Spleen (tissue), 11 donors: ENCODE measurements around the gene MVB12A. TPM values are rescaled to one million over a fixed set of nuclear protein-coding genes. Genes with fewer than 3 reads are reported as not detected.

Experiments used
- DNase-seq: peaks from one replicate; pipeline ENCODE4 v3.0.0-alpha.2; 2020
- H3K27ac ChIP-seq, 8 donors: fragments of 200-600 bp; sonication (generic) in 7 of 8; 1 replicate in 4 of 8; 2 replicates in 4 of 8; pipeline versions ENCODE4 v1.5.0 to v1.8.0; 2016 to 2021; ENCODE audit warnings: inconsistent platforms in 4 of 8, mild to moderate bottlenecking in 4 of 8, moderate library complexity in 1 of 8
- H3K27me3 ChIP-seq, 7 donors: fragments of 200-600 bp; sonication (generic) in 6 of 7; replicated peaks in 1 of 7; 1 replicate in 4 of 7; 2 replicates in 3 of 7; pipeline versions ENCODE4 v1.5.0 to v1.8.0; 2016 to 2021; ENCODE audit warnings: inconsistent platforms in 3 of 7, mild to moderate bottlenecking in 1 of 7
- H3K36me3 ChIP-seq, 6 donors: fragments of 200-600 bp; sonication (generic) in 5 of 6; 1 replicate in 4 of 6; 2 replicates in 2 of 6; pipeline versions ENCODE4 v1.5.0 to v1.8.0; 2016 to 2021; ENCODE audit warnings: inconsistent platforms in 2 of 6
- H3K4me1 ChIP-seq, 6 donors: fragments of 200-600 bp; sonication (generic) in 5 of 6; 1 replicate in 3 of 6; 2 replicates in 3 of 6; pipeline versions ENCODE4 v1.5.0 to v1.8.0; 2016 to 2021; ENCODE audit warnings: inconsistent platforms in 3 of 6
- H3K4me3 ChIP-seq, 8 donors: fragments of 200-600 bp; sonication (generic) in 7 of 8; 1 replicate in 4 of 8; 2 replicates in 4 of 8; pipeline versions ENCODE4 v1.5.0 to v1.8.0; 2016 to 2021; ENCODE audit warnings: inconsistent platforms in 4 of 8, mild to moderate bottlenecking in 4 of 8, moderate library complexity in 2 of 8
- H3K9me3 ChIP-seq, 8 donors: fragments of 200-600 bp; sonication (generic) in 7 of 8; 1 replicate in 4 of 8; 2 replicates in 4 of 8; pipeline versions ENCODE4 v1.5.0 to v1.8.0; 2016 to 2021; ENCODE audit warnings: inconsistent platforms in 4 of 8
- CTCF ChIP-seq, 11 experiments: fragments of 200-600 bp in 7 of 11; fragments of 450-650 bp in 4 of 11; sonication (generic) in 4 of 11; IDR thresholded peaks in 8 of 11; conservative IDR thresholded peaks in 3 of 11; 1 replicate in 7 of 11; 2 replicates in 4 of 11; pipeline versions ENCODE4 v1.4.0 to v1.8.0; 2016 to 2021; ENCODE audit warnings: antibody characterized with exemption in 11 of 11, inconsistent platforms in 4 of 11, mild to moderate bottlenecking in 1 of 11
- POLR2A ChIP-seq, 3 donors: fragments of 450-650 bp; IDR thresholded peaks; one replicate each; pipeline ENCODE4 v1.5.1; 2017; ENCODE audit warnings: antibody characterized with exemption in 3 of 3, mild to moderate bottlenecking in 1 of 3
- POLR2AphosphoS5 ChIP-seq, 3 donors: sonication (generic); formaldehyde crosslinking; IDR thresholded peaks; one replicate each; pipeline ENCODE4 v1.5.1; 2017; ENCODE audit warnings: antibody characterized with exemption in 3 of 3
- WGBS, 5 donors: extraction: QIAGEN DNeasy Blood & Tissue Kit in 3 of 5; methylation state at CpG; one replicate each; pipeline versions ENCODE4 v1.1.5 to v1.1.7; 2013 to 2018; 5-methylcytosine and 5-hydroxymethylcytosine counted together
- intact Hi-C: fragments of 100-400 bp; cut with DNase I; formaldehyde crosslinking; loops from one replicate; pipeline ENCODE4 v1.15.0; 2023; ENCODE audit warnings: low total_unique reads
- polyA plus RNA-seq, 3 donors: library from polyadenylated mRNA; stranded (reverse); fragments of 200-250 nt; gene quantifications; one replicate each; pipeline ENCODE4 v1.2.1, GENCODE V29; 2013
- total RNA-seq, 7 donors: library from RNA; depleted of rRNA in 3 of 7; stranded (reverse); fragments of >200 nt in 3 of 7; fragmentation: NEBNext Ultra II Directional in 4 of 7; extraction: Animal tissue kit (Norgen Biotek cat#: 25700) in 4 of 7; gene quantifications; one replicate each; pipeline versions ENCODE4 v1.1.0 to v1.2.1, GENCODE V29; 2016 to 2021
- donor health status: healthy with polysubstance abuse.
- donor health status: DM: no; HTN: no; CAD: no; lungs with moderate emphysema.
- donor health status: DM: no; HTN: no; CAD: no.
- donor health status: Bipolar disorder and iron deficiency.
- donor health status: healthy.
- donor health status: DM: no; HTN: no; CAD: no.
- donor health status: DM: yes; HTN: yes; CAD: no.

The MVB12A gene
- total and polyA plus RNA-seq, 10 donors: 31.7 to 62.0 (median 39.9) TPM

- intact Hi-C loops: no loop called here
- peaks cover 0 to 53% (median 20%) of the 10 kb centered on the region in 6 donors for H3K36me3 ChIP-seq
- WGBS, 5 donors: 92 to 96% (median 94%) methylated on average over 9 of the region's 9 CpGs
- no peak overlapping the region for H3K27ac ChIP-seq
- H3K9me3 ChIP-seq: no peaks in the 10 kb centered on the region
- no peak overlapping the region for H3K4me3 ChIP-seq
- no peak for DNase-seq
- no peak for TF ChIP-seq POLR2AphosphoS5 (IDR thresholded peaks at IDR 0.05)
- no peak for TF ChIP-seq POLR2A (IDR thresholded peaks at IDR 0.05)
- TF ChIP-seq CTCF (IDR thresholded peaks at IDR 0.05 in 8 of 11, conservative IDR thresholded peaks at IDR 0.05 in 3 of 11): no peak
- no peaks in the 10 kb centered on the region for H3K27me3 ChIP-seq
- peaks cover 20 to 86% (median 58%) of the 10 kb centered on the region in 6 donors for H3K4me1 ChIP-seq
These were observed 9.9 kb upstream of the MVB12A start for GRCh38 chr19:17409990-17410389.

- Histone ChIP-seq H3K9me3 (no peaks in the 10 kb centered on the region), H3K27me3 (no peaks in the 10 kb centered on the region), H3K4me1 (peaks cover 15 to 70% (median 43%) of the 10 kb centered on the region in 6 donors), H3K4me3 (no peak overlapping the region), H3K36me3 (peaks cover 0 to 64% (median 30%) of the 10 kb centered on the region in 6 donors), H3K27ac (peak overlapping the region in 5 of 8 donors; percentile 63 to 82 (median 78))
- no peak for DNase-seq
- 86 to 93% (median 88%) methylated on average over 11 of the region's 11 CpGs for WGBS, 5 donors
- TF ChIP-seq CTCF (IDR thresholded peaks at IDR 0.05 in 8 of 11, conservative IDR thresholded peaks at IDR 0.05 in 3 of 11) (no peak), POLR2A (IDR thresholded peaks at IDR 0.05) (no peak), POLR2AphosphoS5 (IDR thresholded peaks at IDR 0.05) (no peak)
- intact Hi-C loops: no loop called here
These were observed 8.0 kb upstream of the MVB12A start for GRCh38 chr19:17411801-17412200.

- no peaks in the 10 kb centered on the region for H3K27me3 ChIP-seq
- H3K4me1 ChIP-seq: peaks cover 5 to 53% (median 27%) of the 10 kb centered on the region in 6 donors
- H3K36me3 ChIP-seq: peaks cover 0 to 63% (median 30%) of the 10 kb centered on the region in 6 donors
- H3K9me3 ChIP-seq: no peaks in the 10 kb centered on the region
- no peak for DNase-seq
- H3K27ac ChIP-seq: peak overlapping the region; percentile 42 to 82 (median 70)
- 93 to 99% (median 94%) methylated on average over 8 of the region's 8 CpGs for WGBS, 5 donors
- intact Hi-C loops: no loop called here
- no peak for TF ChIP-seq POLR2AphosphoS5 (IDR thresholded peaks at IDR 0.05)
- TF ChIP-seq POLR2A (IDR thresholded peaks at IDR 0.05): no peak
- no peak for TF ChIP-seq CTCF (IDR thresholded peaks at IDR 0.05 in 8 of 11, conservative IDR thresholded peaks at IDR 0.05 in 3 of 11)
- H3K4me3 ChIP-seq: no peak overlapping the region
These were observed 5.8 kb upstream of the MVB12A start for GRCh38 chr19:17414097-17414496.

GRCh38 chr19:17415121-17415520 lies 4.7 kb upstream of the MVB12A start:
- no peaks in the 10 kb centered on the region for H3K27me3 ChIP-seq
- no peak for DNase-seq
- no peak overlapping the region for H3K27ac ChIP-seq
- TF ChIP-seq POLR2AphosphoS5 (IDR thresholded peaks at IDR 0.05) (no peak), POLR2A (IDR thresholded peaks at IDR 0.05) (no peak), CTCF (IDR thresholded peaks at IDR 0.05 in 8 of 11, conservative IDR thresholded peaks at IDR 0.05 in 3 of 11) (no peak)
- no peak overlapping the region for H3K4me3 ChIP-seq
- H3K9me3 ChIP-seq: no peaks in the 10 kb centered on the region
- WGBS, 5 donors: 82 to 94% (median 93%) methylated on average over 6 of the region's 6 CpGs
- H3K36me3 ChIP-seq: peaks cover 0 to 56% (median 30%) of the 10 kb centered on the region in 6 donors
- intact Hi-C loops: no loop called here
- peaks cover 5 to 49% (median 31%) of the 10 kb centered on the region in 6 donors for H3K4me1 ChIP-seq
